ENCODE results near the gene KIF6.
"Not testable (repeated sequence)": the region's sequence is repeated elsewhere in the genome, so short reads cannot be mapped to it uniquely, and the experiment has no call there.

Gene KIF6

DNA sequence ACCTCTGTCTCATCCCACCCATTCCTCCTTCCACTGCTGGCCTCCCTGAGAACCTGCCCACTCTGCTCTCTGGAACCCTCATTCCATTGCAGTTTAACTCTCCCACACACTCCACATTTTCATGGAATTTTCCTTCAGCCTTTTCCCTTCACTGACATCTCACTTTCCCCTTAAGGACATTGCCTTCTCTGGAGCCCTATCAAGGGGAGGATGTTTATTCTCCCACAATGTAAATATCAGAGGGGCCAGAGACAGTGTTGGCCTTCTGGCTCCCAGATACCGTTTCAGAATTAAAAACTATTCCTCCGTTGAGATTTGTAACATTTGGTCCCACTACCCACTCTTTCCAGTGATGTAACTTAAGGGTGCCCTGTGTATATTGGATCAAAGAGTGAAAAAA is 203.2 kb downstream of the KIF6 start:
- Histone ChIP-seq H3K27me3 (ENCODE audit: insufficient read depth, low read length) (no peaks in the 10 kb centered on the region), H3K4me1 (ENCODE audit: control insufficient read depth, insufficient read depth, low read length, unreplicated experiment) (no peaks in the 10 kb centered on the region), H3K4me3 (ENCODE audit: low read depth, low read length) (no peak overlapping the region), H3K79me2 (ENCODE audit: control insufficient read depth, insufficient read depth, low read length, unreplicated experiment) (no peaks in the 10 kb centered on the region), H3K27ac (ENCODE audit: low read depth, low read length) (no peak overlapping the region), H3K36me3 (ENCODE audit: insufficient read depth, low read length) (no peaks in the 10 kb centered on the region), H2AFZ (ENCODE audit: low read length, unreplicated experiment) (no peak overlapping the region)

DNA sequence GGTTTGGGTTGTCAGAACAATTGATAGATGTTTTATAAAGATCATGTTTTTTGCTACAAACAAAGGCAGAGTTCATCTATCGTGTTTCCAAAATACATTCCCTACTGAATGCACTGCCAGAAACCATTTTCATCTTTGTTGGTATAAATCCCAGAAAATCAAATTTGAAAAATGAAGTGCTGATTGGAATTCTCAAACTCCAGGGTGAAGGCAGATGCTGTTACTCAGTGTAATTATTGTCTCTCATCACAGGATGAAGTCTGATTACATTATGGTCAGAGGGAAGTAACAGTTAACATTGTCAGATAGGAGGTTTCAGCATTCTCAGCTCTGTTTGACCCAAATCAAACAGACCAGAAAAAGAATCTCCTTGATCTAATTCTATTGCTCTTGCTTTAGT is 204.3 kb downstream of the KIF6 start:
- no peaks in the 10 kb centered on the region for H3K36me3 ChIP-seq (ENCODE audit: insufficient read depth, low read length)
- H3K4me3 ChIP-seq (ENCODE audit: low read depth, low read length) = no peak overlapping the region
- H3K79me2 ChIP-seq (ENCODE audit: control insufficient read depth, insufficient read depth, low read length, unreplicated experiment) = no peaks in the 10 kb centered on the region
- H3K27ac ChIP-seq (ENCODE audit: low read depth, low read length) = no peak overlapping the region
- no peaks in the 10 kb centered on the region for H3K27me3 ChIP-seq (ENCODE audit: insufficient read depth, low read length)
- H3K4me1 ChIP-seq (ENCODE audit: control insufficient read depth, insufficient read depth, low read length, unreplicated experiment) = no peaks in the 10 kb centered on the region
- no peak overlapping the region for H2AFZ ChIP-seq (ENCODE audit: low read length, unreplicated experiment)

DNA sequence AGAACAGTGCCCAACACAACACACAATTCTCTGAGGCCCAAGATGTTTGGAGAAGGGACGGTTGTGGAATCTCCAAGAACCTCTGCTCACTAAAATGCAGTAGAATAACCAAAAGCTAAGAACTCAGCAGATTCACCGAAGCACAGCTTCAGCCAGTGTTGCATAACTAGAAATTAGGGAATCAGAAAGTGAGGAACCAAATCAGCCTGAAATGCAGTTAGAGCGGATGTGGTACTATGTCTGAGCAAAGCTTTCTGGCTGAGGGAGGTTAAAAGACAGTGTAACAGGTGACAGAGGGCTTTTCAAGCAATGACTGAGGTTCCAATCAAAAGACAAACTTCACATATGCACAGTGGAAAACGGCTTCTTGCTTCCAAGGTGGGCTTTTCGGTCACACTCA is 204.8 kb downstream of the KIF6 start:
- Histone ChIP-seq H3K27ac (ENCODE audit: low read depth, low read length) (no peak overlapping the region), H2AFZ (ENCODE audit: low read length, unreplicated experiment) (no peak overlapping the region)

DNA sequence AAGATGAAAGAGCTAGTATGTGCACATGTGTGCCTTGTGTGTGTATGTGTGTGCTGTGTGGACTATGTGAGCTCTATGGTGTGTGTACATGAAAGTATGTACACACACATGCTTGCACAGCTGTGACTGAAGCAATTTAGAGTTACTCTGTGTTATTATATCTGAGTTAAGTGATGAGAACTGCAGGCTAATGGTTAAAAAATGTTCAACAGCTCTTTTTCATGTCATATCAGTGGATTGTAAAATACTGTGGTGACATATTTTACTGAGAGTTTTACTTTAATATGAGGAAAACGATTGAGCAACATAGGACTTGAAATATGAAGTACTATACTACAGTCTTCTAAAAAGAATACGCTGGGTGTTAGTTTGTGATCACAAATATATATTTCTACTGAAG is 207.0 kb downstream of the KIF6 start:
- H3K27me3 ChIP-seq (ENCODE audit: insufficient read depth, low read length) = no peaks in the 10 kb centered on the region
- H3K4me1 ChIP-seq (ENCODE audit: control insufficient read depth, insufficient read depth, low read length, unreplicated experiment) = no peaks in the 10 kb centered on the region

More for the DNA sequence above, 204.8 kb downstream of the KIF6 start:
- Histone ChIP-seq H3K79me2 (ENCODE audit: control insufficient read depth, insufficient read depth, low read length, unreplicated experiment) (no peaks in the 10 kb centered on the region), H3K27me3 (ENCODE audit: insufficient read depth, low read length) (no peaks in the 10 kb centered on the region), H3K4me1 (ENCODE audit: control insufficient read depth, insufficient read depth, low read length, unreplicated experiment) (no peaks in the 10 kb centered on the region), H3K4me3 (ENCODE audit: low read depth, low read length) (no peak overlapping the region), H3K36me3 (ENCODE audit: insufficient read depth, low read length) (no peaks in the 10 kb centered on the region)

DNA sequence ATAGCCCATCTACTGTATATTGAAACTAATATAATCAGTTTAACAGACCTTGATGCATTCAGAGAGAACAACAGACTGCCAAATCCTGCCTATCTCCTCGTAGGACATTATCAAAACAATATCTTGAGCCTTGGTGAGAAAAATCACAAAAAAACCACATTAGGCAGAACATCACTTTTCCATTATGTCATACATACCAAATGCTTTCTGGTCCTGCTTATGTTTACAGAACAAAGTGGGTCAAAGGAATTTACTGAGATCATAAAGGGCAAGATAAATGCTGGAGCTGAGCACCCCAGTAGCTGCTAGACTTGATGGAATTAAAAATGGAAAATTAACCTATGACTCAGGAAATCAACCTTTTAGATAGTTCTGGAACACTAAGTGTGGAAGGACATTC is 207.5 kb downstream of the KIF6 start:
- Histone ChIP-seq H3K4me3 (ENCODE audit: low read depth, low read length) (no peak overlapping the region), H3K27me3 (ENCODE audit: insufficient read depth, low read length) (no peaks in the 10 kb centered on the region), H2AFZ (ENCODE audit: low read length, unreplicated experiment) (no peak overlapping the region), H3K79me2 (ENCODE audit: control insufficient read depth, insufficient read depth, low read length, unreplicated experiment) (no peaks in the 10 kb centered on the region), H3K27ac (ENCODE audit: low read depth, low read length) (no peak overlapping the region), H3K4me1 (ENCODE audit: control insufficient read depth, insufficient read depth, low read length, unreplicated experiment) (no peaks in the 10 kb centered on the region), H3K36me3 (ENCODE audit: insufficient read depth, low read length) (no peaks in the 10 kb centered on the region)

More for the DNA sequence above, 207.0 kb downstream of the KIF6 start:
- H3K27ac ChIP-seq (ENCODE audit: low read depth, low read length) = no peak overlapping the region
- no peaks in the 10 kb centered on the region for H3K36me3 ChIP-seq (ENCODE audit: insufficient read depth, low read length)
- H2AFZ ChIP-seq (ENCODE audit: low read length, unreplicated experiment) = no peak overlapping the region
- no peaks in the 10 kb centered on the region for H3K79me2 ChIP-seq (ENCODE audit: control insufficient read depth, insufficient read depth, low read length, unreplicated experiment)
- H3K4me3 ChIP-seq (ENCODE audit: low read depth, low read length) = no peak overlapping the region

DNA sequence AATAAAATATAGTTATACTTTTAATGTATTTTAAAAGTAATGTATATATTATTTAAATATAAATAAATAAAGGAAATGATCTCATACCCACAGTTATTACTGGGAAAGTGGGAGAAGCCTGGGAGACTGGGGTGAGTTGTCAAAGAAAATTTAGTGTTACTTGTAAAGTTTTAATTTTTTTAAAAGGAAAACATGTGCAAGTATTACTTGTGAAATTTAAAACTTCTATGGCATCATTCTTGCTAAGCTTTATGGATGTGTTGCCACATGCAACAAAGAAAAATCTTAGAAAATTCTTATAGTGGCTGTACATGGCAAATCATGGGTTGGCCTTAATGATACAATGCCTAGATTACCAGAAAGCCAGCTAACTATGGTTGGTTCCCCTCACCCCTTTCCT is 208.7 kb downstream of the KIF6 start:
- H2AFZ ChIP-seq (ENCODE audit: low read length, unreplicated experiment) = no peak overlapping the region
- H3K4me3 ChIP-seq (ENCODE audit: low read depth, low read length) = no peak overlapping the region
- no peaks in the 10 kb centered on the region for H3K27me3 ChIP-seq (ENCODE audit: insufficient read depth, low read length)
- H3K79me2 ChIP-seq (ENCODE audit: control insufficient read depth, insufficient read depth, low read length, unreplicated experiment) = no peaks in the 10 kb centered on the region
- H3K27ac ChIP-seq (ENCODE audit: low read depth, low read length) = no peak overlapping the region
- no peaks in the 10 kb centered on the region for H3K36me3 ChIP-seq (ENCODE audit: insufficient read depth, low read length)
- no peaks in the 10 kb centered on the region for H3K4me1 ChIP-seq (ENCODE audit: control insufficient read depth, insufficient read depth, low read length, unreplicated experiment)

DNA sequence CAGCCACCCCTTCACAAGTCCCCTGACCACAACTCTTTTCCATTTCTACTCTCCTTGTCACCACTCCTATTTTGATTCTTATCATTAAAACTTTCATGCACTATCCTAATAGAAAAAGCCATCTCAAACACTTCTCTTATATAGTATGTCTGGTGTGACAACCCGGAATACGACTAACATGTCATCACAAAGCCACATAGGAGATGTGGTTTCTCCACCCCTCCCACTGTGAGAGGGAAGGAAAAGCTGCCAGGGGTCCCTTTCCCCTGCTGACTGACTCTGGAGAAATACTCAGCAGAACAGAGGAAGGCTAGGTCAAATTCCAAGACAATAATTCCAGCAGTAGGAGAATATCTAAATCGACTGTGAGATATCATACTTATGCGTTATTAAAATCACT is 209.7 kb downstream of the KIF6 start:
- Histone ChIP-seq H3K79me2 (ENCODE audit: control insufficient read depth, insufficient read depth, low read length, unreplicated experiment) (no peaks in the 10 kb centered on the region), H3K4me1 (ENCODE audit: control insufficient read depth, insufficient read depth, low read length, unreplicated experiment) (no peaks in the 10 kb centered on the region), H2AFZ (ENCODE audit: low read length, unreplicated experiment) (no peak overlapping the region), H3K36me3 (ENCODE audit: insufficient read depth, low read length) (no peaks in the 10 kb centered on the region), H3K27me3 (ENCODE audit: insufficient read depth, low read length) (no peaks in the 10 kb centered on the region), H3K4me3 (ENCODE audit: low read depth, low read length) (no peak overlapping the region), H3K27ac (ENCODE audit: low read depth, low read length) (no peak overlapping the region)

DNA sequence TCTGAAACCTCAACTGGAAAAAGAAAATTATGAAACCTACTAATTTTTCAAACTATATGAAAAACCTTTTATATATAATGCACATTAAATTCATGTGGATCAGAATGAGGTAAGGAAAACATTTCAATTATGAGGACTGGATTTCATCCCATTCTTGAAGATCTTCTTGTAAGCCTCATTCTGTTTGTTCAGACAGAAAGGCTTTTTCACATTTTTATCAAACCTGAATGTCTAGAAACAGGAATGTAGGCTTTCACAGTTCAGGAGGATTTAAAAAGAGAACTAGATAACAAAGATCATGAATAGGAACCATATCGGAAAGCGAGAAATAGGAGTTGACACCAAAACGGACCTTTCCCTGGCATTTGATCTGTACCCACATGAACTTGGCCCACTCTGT is 210.2 kb downstream of the KIF6 start:
- H3K79me2 ChIP-seq (ENCODE audit: control insufficient read depth, insufficient read depth, low read length, unreplicated experiment) = no peaks in the 10 kb centered on the region
- no peak overlapping the region for H2AFZ ChIP-seq (ENCODE audit: low read length, unreplicated experiment)
- no peaks in the 10 kb centered on the region for H3K27me3 ChIP-seq (ENCODE audit: insufficient read depth, low read length)
- H3K4me3 ChIP-seq (ENCODE audit: low read depth, low read length) = no peak overlapping the region
- no peaks in the 10 kb centered on the region for H3K36me3 ChIP-seq (ENCODE audit: insufficient read depth, low read length)
- no peak overlapping the region for H3K27ac ChIP-seq (ENCODE audit: low read depth, low read length)
- no peaks in the 10 kb centered on the region for H3K4me1 ChIP-seq (ENCODE audit: control insufficient read depth, insufficient read depth, low read length, unreplicated experiment)

DNA sequence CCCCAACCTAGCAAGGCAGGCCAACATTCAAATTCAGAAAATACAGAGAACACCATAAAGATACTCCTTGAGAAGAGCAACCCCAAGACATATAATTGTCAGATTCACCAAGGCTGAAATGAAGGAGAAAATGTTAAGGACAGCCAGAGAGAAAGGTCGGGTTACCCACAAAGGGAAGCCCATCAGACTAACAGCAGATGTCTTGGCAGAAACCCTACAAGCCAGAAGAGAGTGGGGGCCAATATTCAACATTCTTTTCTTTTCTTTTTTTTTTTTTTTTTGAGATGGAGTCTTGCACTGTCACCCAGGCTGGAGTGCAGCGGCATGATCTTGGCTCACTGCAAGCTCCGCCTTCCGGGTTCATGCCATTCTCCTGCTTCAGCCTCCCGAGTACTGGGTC is 215.4 kb downstream of the KIF6 start:
- not testable (repeated sequence) for H2AFZ ChIP-seq (ENCODE audit: low read length, unreplicated experiment); H3K79me2 ChIP-seq (ENCODE audit: control insufficient read depth, insufficient read depth, low read length, unreplicated experiment); H3K27ac ChIP-seq (ENCODE audit: low read depth, low read length)

DNA sequence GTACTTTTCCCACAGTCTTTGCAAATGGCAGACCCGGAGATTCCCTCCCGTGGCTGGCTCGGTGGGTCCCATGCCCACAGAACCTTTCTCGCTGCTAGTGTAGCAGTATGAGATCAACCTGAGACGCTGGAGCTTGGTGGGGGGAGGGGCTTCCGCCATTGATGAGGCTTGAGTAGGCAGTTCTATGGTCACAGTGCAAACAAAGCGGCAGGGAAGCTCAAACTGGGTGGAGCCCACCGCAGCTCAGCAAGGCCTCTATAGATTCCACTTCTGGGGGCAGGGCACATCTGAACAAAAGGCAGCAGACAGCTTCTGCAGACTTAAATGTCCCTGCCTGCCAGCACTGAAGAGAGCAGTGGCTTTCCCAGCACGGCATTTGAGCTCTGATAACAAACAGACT is 216.7 kb downstream of the KIF6 start:
- Histone ChIP-seq H3K4me1 (ENCODE audit: control insufficient read depth, insufficient read depth, low read length, unreplicated experiment) (no peaks in the 10 kb centered on the region), H3K4me3 (ENCODE audit: low read depth, low read length) (no peak overlapping the region), H3K27me3 (ENCODE audit: insufficient read depth, low read length) (no peaks in the 10 kb centered on the region), H2AFZ (ENCODE audit: low read length, unreplicated experiment) (no peak overlapping the region), H3K27ac (ENCODE audit: low read depth, low read length) (no peak overlapping the region), H3K36me3 (ENCODE audit: insufficient read depth, low read length) (no peaks in the 10 kb centered on the region), H3K79me2 (ENCODE audit: control insufficient read depth, insufficient read depth, low read length, unreplicated experiment) (no peaks in the 10 kb centered on the region)

More for the DNA sequence above, 215.4 kb downstream of the KIF6 start:
- H3K4me1 ChIP-seq (ENCODE audit: control insufficient read depth, insufficient read depth, low read length, unreplicated experiment); H3K36me3 ChIP-seq (ENCODE audit: insufficient read depth, low read length); H3K27me3 ChIP-seq (ENCODE audit: insufficient read depth, low read length); H3K4me3 ChIP-seq (ENCODE audit: low read depth, low read length): not testable (repeated sequence)

DNA sequence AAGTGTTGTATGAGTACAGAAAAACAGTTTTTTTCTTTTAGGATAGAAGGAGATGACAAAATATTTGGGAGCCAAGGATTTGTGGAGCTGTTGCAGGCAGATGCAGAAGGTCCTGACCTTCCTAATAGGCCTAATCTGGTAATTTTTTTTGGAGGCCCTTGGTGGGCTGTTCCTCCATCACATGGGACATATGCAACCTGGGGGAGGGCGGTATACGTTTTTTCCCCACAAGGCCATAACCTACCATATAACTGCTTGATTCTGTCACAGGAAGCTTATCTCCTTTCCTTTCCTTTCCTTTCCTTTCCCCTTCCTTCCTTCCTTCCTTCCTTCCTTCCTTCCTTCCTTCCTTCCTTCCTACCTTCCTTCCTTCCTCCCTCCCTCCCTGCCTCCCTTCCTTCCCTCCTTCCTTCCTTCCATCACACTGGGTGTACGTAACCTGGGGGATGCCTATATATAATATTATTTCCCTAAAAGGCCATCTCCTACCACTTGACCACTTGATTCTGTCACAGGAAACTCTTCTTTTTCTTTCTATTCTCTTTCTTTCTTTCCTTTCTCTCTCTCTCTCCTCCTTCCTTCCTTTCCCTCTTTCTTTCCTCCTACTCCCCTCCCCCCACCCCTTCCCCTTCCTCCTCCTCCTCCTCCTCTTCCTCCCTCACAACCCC is 217.7 kb downstream of the KIF6 start:
- no peak overlapping the region for H3K27ac ChIP-seq (ENCODE audit: low read depth, low read length)
- H3K4me1 ChIP-seq (ENCODE audit: control insufficient read depth, insufficient read depth, low read length, unreplicated experiment) = no peaks in the 10 kb centered on the region
- H3K79me2 ChIP-seq (ENCODE audit: control insufficient read depth, insufficient read depth, low read length, unreplicated experiment) = no peaks in the 10 kb centered on the region
- H3K4me3 ChIP-seq (ENCODE audit: low read depth, low read length) = no peak overlapping the region
- no peaks in the 10 kb centered on the region for H3K27me3 ChIP-seq (ENCODE audit: insufficient read depth, low read length)
- H3K36me3 ChIP-seq (ENCODE audit: insufficient read depth, low read length) = no peaks in the 10 kb centered on the region
- no peak overlapping the region for H2AFZ ChIP-seq (ENCODE audit: low read length, unreplicated experiment)
